Suprapubic skin (tissue), 4 donors: ENCODE measurements around the gene LAMC3. TPM values are rescaled to one million over a fixed set of nuclear protein-coding genes. Genes with fewer than 3 reads are reported as not detected.

ENCODE experiments used
- DNase-seq, 2 donors: peaks; one replicate each; pipeline ENCODE4 v3.0.0-alpha.2; 2019; ENCODE audit warnings: low spot score in 2 of 2
- H3K27ac ChIP-seq: fragments of 200-600 bp; sonication (generic); one replicate; pipeline ENCODE4 v1.5.1; 2019
- H3K27me3 ChIP-seq: fragments of 200-600 bp; sonication (generic); one replicate; pipeline ENCODE4 v1.5.1; 2019
- H3K36me3 ChIP-seq: fragments of 200-600 bp; sonication (generic); one replicate; pipeline ENCODE4 v1.5.1; 2019
- H3K4me1 ChIP-seq: fragments of 200-600 bp; sonication (generic); one replicate; pipeline ENCODE4 v1.5.1; 2019
- H3K4me3 ChIP-seq: fragments of 200-600 bp; sonication (generic); one replicate; pipeline ENCODE4 v1.5.1; 2019; ENCODE audit warnings: mild to moderate bottlenecking
- H3K9me3 ChIP-seq: fragments of 200-600 bp; sonication (generic); one replicate; pipeline ENCODE4 v1.5.1; 2019
- CTCF ChIP-seq, 2 donors: fragments of 200-600 bp in 1 of 2; fragments of 450-650 bp in 1 of 2; sonication (generic) in 1 of 2; IDR thresholded peaks; one replicate each; pipeline ENCODE4 v1.5.1; 2016 to 2019; ENCODE audit warnings: antibody characterized with exemption in 2 of 2, mild to moderate bottlenecking in 1 of 2, moderate library complexity in 1 of 2
- EP300 ChIP-seq: sonication (generic); formaldehyde crosslinking; IDR thresholded peaks from one replicate; pipeline ENCODE4 v1.6.1; 2017; ENCODE audit warnings: antibody characterized with exemption
- POLR2A ChIP-seq, 2 donors: fragments of 450-650 bp; IDR thresholded peaks; one replicate each; pipeline ENCODE4 v1.6.1; 2017; ENCODE audit warnings: antibody characterized with exemption in 2 of 2, mild to moderate bottlenecking in 2 of 2, moderate library complexity in 2 of 2
- POLR2AphosphoS5 ChIP-seq, 3 donors: sonication (generic); formaldehyde crosslinking; IDR thresholded peaks; one replicate each; pipeline ENCODE4 v1.6.1; 2017; ENCODE audit warnings: antibody characterized with exemption in 3 of 3
- WGBS: methylation state at CpG from one replicate; pipeline ENCODE4 v1.1.5; 2018; 5-methylcytosine and 5-hydroxymethylcytosine counted together
- total RNA-seq, 4 donors: library from RNA; depleted of rRNA; stranded (reverse); fragments of >200 nt; gene quantifications; one replicate each; pipeline ENCODE4 v1.1.0, GENCODE V29; 2016

Gene LAMC3
- total RNA-seq, 4 donors from 2014 or later = 4.0 to 16.9 (median 5.2) TPM

- no peak for TF ChIP-seq EP300
- no peak for TF ChIP-seq POLR2AphosphoS5 (IDR thresholded peaks at IDR 0.05)
- TF ChIP-seq POLR2A (IDR thresholded peaks at IDR 0.05) = no peak
- TF ChIP-seq CTCF (IDR thresholded peaks at IDR 0.05) = no peak
- whole genome bisulfite sequencing = 62% methylated on average over 7 of the region's 9 CpGs
- Histone ChIP-seq H3K9me3 (no peaks in the 10 kb centered on the region), H3K27me3 (no peaks in the 10 kb centered on the region), H3K36me3 (no peaks in the 10 kb centered on the region), H3K4me1 (no peaks in the 10 kb centered on the region), H3K27ac (no peak overlapping the region), H3K4me3 (no peak overlapping the region)
- DNase-seq = no peak
These were observed 71.6 kb downstream of the LAMC3 start for GRCh38 chr9:131080589-131080988.

- Histone ChIP-seq H3K4me3 (no peak overlapping the region), H3K27ac (no peak overlapping the region), H3K36me3 (no peaks in the 10 kb centered on the region), H3K27me3 (no peaks in the 10 kb centered on the region), H3K4me1 (no peaks in the 10 kb centered on the region), H3K9me3 (no peaks in the 10 kb centered on the region)
- TF ChIP-seq CTCF (IDR thresholded peaks at IDR 0.05) (no peak), EP300 (no peak), POLR2AphosphoS5 (IDR thresholded peaks at IDR 0.05) (no peak), POLR2A (IDR thresholded peaks at IDR 0.05) (no peak)
- DNase-seq = no peak
- 95% methylated on average over 7 of the region's 9 CpGs for WGBS
These were observed 72.9 kb downstream of the LAMC3 start for GRCh38 chr9:131081868-131082267.

- Histone ChIP-seq H3K9me3 (no peaks in the 10 kb centered on the region), H3K27ac (no peak overlapping the region), H3K4me1 (no peaks in the 10 kb centered on the region), H3K36me3 (no peaks in the 10 kb centered on the region), H3K4me3 (no peak overlapping the region), H3K27me3 (no peaks in the 10 kb centered on the region)
- DNase-seq = no peak
- TF ChIP-seq POLR2A (IDR thresholded peaks at IDR 0.05) (no peak), POLR2AphosphoS5 (IDR thresholded peaks at IDR 0.05) (no peak), CTCF (IDR thresholded peaks at IDR 0.05) (no peak), EP300 (no peak)
- WGBS = 62% methylated on average over 11 of the region's 11 CpGs
These were observed 74.0 kb downstream of the LAMC3 start for GRCh38 chr9:131082774-131083512.

- no peak for TF ChIP-seq POLR2A (IDR thresholded peaks at IDR 0.05)
- no peak for TF ChIP-seq POLR2AphosphoS5 (IDR thresholded peaks at IDR 0.05)
- no peak for TF ChIP-seq CTCF (IDR thresholded peaks at IDR 0.05)
- no peak for TF ChIP-seq EP300
- no peak overlapping the region for H3K27ac ChIP-seq
- H3K36me3 ChIP-seq = no peaks in the 10 kb centered on the region
- no peaks in the 10 kb centered on the region for H3K9me3 ChIP-seq
- WGBS = 82% methylated on average over 8 of the region's 8 CpGs
- no peaks in the 10 kb centered on the region for H3K27me3 ChIP-seq
- DNase-seq = no peak
- H3K4me1 ChIP-seq = no peaks in the 10 kb centered on the region
- no peak overlapping the region for H3K4me3 ChIP-seq
These were observed 75.8 kb downstream of the LAMC3 start for GRCh38 chr9:131084661-131085369.

GRCh38 chr9:131085370-131086122 is 76.6 kb downstream of the LAMC3 start:
- Histone ChIP-seq H3K36me3 (no peaks in the 10 kb centered on the region), H3K9me3 (no peaks in the 10 kb centered on the region), H3K4me1 (no peaks in the 10 kb centered on the region), H3K27me3 (no peaks in the 10 kb centered on the region), H3K27ac (no peak overlapping the region), H3K4me3 (no peak overlapping the region)
- DNase-seq = no peak
- 87% methylated on average over 17 of the region's 23 CpGs for WGBS
- TF ChIP-seq EP300 (no peak), POLR2A (IDR thresholded peaks at IDR 0.05) (no peak), POLR2AphosphoS5 (IDR thresholded peaks at IDR 0.05) (no peak), CTCF (IDR thresholded peaks at IDR 0.05) (no peak)
